Measurements from ENCODE around the gene PAK4.
A peak's percentile ranks its signal among the peaks of the same experiment; 100 is the strongest.
"Not testable (repeated sequence)": the region's sequence is repeated elsewhere in the genome, so short reads cannot be mapped to it uniquely, and the experiment has no call there.

PAK4 gene

DNA sequence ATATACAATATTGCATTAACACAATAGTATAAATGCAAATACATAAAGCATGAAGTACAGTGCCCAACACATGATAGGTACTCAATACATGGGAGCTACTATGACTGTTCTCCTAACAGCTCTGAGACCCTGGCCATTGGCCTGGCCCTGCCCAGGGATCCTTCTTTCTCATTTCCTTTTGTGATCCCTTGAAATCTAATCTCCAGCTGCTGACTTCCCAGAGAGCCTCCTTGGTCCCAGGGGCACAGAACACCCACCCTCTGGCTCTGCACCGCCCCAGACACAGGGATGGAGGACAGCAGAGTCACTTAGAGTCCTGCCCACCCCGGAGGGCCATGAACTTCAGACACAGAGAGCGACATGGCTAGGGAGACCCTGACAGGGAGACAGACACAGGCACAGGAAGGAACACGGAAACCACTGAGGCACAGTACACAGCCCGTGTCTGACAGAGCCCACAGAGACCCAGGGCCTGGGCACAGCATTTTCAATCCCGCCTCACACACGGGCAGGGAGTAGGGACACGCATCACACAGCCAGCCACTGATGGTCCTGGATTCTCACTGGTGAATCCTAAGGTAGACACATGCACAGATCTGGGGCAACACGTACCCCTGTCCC lies 82.7 kb downstream of the PAK4 start:
- DNase-seq = no peak

- DNase-seq = no peak
Observed at GRCh38 chr19:39209196-39209595, 83.6 kb downstream of the PAK4 start.

GRCh38 chr19:39211731-39212374 lies 86.3 kb downstream of the PAK4 start:
- DNase-seq = no peak

GRCh38 chr19:39212375-39212742 lies 86.8 kb downstream of the PAK4 start:
- peak; percentile 19 to 44 for DNase-seq

- not testable (repeated sequence) for DNase-seq
Observed at GRCh38 chr19:39215323-39215722, 89.7 kb downstream of the PAK4 start.

- no peak for DNase-seq
Observed at GRCh38 chr19:39217094-39217493, 91.5 kb downstream of the PAK4 start.

DNA sequence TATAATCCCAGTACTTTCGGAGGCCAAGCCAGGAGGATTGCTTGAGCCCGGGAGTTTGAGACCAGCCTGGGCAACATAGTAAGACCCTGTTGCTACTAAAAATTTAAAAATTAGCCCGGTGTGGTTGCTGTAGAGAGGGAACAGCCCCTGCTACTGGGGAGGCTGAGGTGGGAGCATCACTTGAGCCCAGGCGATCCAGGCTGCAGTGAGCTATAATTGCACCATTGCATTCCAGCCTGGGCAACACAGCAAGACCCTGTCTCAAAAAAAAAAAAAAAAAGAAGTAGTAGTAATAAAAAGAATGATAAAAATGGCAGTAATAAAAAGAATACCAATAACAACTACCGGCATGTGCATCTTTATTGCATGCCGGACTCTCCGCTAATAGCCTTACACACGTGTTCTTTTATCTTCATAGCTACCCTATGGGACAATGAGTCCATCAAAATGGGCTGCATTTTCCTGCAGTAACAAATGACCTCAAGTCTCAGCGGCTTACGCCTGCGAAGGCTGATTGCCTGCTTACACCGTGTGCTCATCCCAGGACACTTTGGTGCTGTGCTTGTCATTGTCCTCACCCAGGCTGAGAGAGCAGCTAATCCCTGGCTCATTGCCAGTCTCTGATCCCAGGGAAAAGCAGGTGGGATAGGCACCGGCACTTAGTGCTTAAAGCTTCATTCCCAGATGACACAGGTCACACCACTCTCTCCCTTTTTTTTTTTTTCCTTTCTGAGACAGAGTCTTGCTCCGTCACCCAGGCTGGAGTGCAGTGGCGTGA lies 92.8 kb downstream of the PAK4 start:
- no peak for DNase-seq

GRCh38 chr19:39219108-39219507 lies 93.5 kb downstream of the PAK4 start:
- not testable (repeated sequence) for DNase-seq

DNA sequence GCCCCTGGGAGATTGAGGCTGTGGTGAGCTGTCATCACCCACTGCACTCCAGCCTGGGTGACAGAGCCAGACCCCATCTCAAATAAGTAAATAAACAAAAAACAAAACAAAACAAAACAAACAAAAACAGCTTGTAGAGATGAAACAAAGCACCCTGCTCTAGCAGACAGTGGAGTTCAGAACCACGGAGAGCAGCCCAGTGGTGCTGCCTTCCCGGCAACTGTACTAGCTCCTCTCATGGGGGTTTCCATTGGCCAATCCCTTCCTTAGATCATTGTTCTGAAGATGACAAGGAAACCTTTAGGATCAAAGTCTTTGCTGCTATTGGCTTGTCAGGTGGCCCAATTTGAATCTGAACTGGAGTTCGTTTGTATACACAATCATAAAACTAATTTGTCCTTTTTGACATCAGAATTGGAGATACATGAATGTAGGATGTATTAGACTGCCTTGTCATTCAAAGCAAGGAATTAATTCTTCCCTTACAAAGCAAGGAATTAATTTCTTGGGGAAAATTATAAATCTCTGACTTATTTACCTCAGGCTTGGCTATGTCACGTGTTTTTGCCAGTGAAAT lies 98.2 kb downstream of the PAK4 start:
- peak in 1 of 2 donors; percentile 26 for DNase-seq

DNA sequence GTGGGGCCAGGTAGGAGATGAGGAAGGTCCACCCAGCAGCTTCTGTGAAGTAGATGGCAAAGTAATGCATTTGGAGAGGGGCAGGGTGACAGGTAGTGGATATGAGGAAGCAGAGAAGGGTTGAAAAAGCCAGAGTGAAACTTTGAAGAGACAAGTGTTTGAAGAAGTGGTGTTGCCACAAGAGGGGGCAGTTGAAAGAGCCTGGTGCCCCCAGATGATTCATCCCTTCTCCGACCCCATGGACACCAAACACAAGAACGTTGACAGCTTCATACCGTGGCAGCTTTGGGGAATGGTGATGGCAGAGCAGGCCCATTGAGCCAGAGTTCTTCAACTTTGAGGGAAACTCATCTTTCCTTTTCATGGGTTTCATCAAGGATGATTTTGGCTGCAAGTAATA lies 99.3 kb downstream of the PAK4 start:
- no peak for DNase-seq

All from inflammatory macrophage (primary cell).